IPS-NIHi7 (cell line): ENCODE results near the gene ACOT2.

Experiments
- DNase-seq: peaks from one replicate; pipeline ENCODE4 v3.0.0; 2012; ENCODE audit warnings: mixed read lengths; ENCODE audit errors: extremely low spot score

Gene ACOT2

DNA sequence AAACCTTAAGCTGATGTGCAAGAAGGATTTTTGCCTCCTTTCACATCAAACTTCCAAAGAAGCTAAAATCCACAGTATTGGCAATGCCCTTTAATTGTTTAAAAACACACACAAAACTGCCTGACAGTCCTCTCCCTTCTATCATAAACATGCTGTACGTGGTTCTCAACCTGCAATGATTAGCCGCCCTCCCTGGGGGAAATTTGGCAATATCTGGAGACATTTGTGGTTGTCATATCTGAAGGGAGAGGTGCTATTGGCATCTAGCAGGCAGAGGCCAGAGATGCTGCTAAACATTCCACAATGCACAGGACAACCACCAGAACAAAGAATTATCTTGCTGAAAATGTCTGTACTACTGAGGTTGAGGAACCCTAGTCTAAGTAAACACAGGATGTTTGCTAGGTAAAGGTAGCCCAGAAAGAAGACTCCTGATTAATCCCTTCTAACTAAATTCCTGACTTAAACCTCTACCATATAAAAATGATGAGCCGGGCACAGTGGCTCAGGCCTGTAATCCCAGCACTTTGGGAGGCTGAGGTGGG, 44.5 kb downstream of the ACOT2 start:
- DNase-seq = no peak

DNA sequence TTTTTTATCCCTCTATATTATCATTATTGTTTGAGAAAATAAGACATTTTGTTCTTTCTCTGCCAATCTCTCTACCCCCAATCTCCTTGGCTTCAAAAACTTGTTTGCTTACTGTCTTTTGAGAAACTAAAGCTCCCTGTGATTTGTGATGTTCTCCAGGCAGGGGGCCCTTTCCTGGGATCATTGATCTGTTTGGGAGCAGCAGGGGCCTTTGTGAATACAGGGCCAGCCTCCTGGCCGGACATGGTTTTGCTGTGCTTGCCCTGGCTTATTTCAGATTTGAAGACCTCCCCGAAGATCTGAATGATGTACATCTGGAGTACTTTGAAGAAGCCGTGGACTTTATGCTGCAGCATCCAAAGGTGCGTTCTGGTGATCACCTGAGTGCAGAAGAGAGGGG, 47.8 kb downstream of the ACOT2 start:
- DNase-seq = no peak

DNA sequence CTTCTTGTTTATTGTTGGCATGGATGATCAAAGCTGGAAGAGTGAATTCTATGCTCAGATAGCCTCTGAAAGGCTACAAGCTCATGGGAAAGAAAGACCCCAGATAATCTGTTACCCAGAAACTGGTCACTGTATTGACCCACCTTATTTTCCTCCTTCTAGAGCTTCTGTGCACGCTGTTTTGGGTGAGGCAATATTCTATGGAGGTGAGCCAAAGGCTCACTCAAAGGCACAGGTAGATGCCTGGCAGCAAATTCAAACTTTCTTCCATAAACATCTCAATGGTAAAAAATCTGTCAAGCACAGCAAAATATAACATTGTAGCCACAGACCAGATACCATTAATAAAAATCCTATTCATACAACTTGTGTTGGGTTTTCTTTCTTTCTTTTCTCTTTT, 50.5 kb downstream of the ACOT2 start:
- DNase-seq = no peak

DNA sequence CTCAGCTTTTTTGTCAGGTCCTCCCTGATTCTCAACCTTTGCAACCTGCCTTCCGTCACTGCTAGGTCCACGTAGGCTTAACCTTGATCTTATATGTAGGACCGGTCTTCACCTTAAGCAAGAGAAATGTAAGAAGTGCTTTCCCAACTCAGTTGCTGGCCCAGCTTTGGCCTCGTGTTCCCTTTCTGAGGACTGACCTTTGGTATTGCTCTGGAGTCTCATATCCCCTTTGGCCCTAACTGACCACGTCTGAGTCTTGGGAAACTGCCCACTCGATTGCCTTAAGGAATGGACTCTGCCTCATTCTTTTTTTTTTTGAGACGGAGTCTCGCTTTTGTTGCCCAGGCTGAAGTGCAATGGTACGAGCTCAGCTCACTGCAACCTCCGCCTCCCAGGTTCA, 51.3 kb downstream of the ACOT2 start:
- no peak for DNase-seq

DNA sequence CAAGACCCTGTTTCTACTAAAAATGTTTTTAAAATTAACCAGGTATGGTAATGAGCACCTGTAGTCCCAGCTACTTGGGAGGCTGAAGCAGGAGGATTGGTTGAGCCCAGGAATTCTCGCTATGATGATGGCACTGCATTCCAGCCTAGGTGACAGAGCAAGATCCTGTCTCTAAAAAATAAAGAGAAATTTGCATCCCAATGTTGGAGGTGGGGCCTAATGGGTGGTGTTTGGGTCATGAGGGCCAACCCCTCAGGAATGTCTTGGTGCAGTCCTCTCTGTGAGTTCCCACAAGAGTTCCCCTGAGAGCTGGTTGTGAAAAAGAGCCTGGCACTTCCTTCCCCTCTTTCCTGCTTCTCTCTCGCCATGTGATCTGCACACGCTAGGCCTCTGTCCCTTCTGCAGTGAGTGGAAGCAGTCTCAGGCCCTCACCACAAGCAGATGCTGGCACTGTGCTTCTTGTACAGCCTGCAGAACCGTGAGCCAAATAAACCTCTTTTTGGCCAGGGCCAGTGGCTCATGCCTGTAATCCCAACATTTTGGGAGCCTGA, 54.6 kb downstream of the ACOT2 start:
- DNase-seq = no peak
